GM19043 (cell line): Measurements from ENCODE around the gene KATNAL2.
"Not testable (repeated sequence)": the region's sequence is repeated elsewhere in the genome, so short reads cannot be mapped to it uniquely, and the experiment has no call there.

Experiments
- ATAC-seq: cut with Tn5 transposase; IDR thresholded peaks from one replicate; pipeline ENCODE4 v1.9.1; 2021; ENCODE audit warnings: low read depth; ENCODE audit not compliant: unreplicated experiment

The KATNAL2 gene

DNA sequence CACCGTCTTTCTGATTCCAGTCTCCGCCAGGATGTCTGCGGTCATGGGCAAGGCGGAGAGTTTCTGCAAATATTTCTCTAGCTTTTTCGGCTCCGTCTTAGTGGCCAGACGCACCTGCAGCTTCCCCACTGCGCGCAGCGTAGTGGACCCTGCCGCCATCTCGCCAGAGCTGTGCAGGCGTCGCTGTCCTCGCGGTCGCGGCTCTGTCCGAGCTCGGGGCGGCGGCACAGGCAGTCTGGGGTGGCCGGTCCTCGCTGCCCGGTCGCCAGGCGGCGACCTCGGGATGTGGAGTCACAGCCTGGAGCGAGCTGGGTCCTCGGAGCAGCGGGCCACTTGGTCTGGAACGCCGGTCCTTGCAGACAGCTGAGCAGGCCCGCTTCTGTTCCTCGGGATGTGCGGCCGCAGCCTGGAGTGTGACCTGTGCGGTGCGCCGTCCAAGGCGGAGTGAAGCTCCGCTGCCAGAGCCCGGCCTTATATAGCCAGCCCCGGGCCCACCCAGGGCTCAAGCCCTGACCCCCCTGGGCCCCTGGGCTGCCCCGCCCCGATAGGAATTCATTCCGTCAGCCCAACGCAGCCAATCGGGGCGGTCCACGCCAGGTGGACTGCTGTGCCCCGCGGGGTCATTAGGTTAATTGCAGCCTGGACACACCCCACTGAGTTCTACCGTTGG is 112.4 kb downstream of the KATNAL2 start:
- ATAC-seq: not testable (repeated sequence)

DNA sequence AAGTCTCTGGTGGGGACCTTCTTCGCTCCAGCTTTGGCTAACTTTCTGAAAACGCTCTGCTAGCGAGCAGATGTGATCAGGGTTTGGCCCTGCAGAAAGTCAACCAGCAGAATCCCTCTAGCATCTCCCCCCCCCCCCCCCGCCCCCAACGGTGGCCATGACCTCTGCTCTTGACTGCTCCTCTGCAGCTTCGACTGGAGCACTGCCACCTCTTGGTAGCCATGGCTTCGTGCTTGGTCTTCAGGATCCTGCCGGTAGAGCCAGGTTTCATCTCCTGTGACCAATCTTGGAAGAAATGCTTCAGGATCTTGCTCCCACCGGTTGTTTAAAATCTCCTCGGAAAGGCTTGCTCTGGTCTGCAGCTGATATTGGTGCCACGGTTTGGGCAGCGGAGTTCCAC is 113.5 kb downstream of the KATNAL2 start:
- not testable (repeated sequence) for ATAC-seq

DNA sequence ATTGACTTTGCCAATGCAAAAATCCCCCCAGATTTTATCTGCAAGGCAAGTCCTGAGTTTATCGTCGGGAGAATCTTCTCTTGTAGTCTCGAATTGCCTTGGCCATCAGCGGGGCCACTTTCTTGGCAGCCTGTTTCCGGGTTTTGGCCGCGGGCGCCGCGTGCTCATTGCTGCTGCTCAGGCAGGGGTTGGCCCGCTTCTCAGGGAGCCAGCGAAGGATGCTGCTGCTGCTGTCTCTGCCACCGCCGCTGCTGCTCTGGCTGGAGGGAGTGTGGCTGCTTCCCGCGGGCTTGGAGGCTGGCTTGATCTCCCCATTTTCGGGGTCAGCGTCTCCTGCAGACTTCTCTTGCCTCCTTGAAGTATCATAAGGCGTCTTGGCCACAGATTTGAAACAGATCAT is 115.5 kb downstream of the KATNAL2 start:
- ATAC-seq: no peak

DNA sequence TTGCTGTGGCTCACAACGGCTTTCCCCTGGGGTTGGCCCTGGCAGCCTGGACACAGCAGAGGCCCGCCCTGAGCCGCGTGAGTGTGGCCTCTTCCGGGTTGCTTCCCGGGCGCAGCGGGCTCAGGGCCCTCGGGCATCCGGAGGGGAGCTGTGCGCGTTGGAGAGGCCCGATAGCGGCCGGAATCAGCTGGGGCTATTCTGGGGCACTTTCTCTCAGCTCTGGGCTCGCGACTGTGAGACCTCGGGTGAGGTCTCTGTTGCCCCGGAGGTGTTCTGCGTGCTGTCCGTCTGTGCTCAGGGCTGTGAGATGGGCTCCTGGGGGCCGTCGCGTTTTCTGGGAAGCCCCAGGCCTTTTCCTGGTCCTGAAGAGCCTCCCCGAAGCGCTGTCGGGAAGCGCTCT is 117.2 kb downstream of the KATNAL2 start:
- ATAC-seq: not testable (repeated sequence)

DNA sequence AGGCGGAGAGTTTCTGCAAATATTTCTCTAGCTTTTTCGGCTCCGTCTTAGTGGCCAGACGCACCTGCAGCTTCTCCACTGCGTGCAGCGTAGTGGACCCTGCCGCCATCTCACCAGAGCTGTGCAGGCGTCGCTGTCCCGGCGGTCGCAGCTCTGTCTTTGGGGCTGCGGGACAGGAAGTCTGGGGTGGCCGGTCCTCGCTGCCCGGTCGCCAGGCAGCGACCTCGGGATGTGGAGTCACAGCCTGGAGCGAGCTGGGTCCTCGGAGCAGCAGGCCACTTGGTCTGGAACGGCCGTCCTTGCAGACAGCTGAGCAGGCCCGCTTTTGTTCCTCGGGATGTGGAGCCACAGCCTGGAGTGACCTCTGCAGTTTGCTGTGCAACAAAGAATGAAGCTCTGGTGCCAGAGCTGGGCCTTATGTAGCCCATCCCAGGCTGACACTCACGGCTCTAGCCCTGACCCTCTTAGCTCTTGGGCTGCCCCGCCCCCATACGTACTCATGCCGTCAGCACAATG is 117.8 kb downstream of the KATNAL2 start, which contains the start of gene ELOA2:
Gene ELOA2 (minus strand): TSS at position 466 of the 516 bp plus-strand sequence. CDS start 357 bp downstream, at position 109.
- no peak for ATAC-seq

DNA sequence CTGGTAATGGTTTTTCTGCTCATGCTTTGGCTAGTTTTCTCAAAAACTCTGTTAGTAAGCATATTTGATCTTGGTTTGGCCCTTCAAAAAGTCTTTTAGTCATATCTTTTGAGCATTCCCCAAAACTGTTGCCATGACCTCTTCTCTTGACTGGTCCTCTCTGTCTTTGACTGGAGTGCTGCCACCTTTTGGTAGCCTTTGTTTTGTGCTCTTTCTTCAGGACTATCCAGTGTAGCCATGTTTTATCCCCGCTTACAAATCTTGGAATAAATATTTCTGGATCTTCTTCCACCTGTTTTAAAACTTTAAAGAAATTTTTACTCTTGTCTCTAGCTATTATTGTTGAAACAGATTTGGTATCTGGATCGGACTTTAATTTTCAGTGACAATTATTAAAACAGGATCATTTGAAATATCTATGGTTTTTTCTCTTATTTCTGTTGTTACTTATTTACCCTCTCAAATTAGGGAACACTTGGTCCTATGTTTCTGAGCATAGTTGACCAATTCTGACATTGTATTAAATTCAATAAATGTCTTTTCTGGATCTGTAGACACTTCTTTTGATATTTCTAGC is 119.0 kb downstream of the KATNAL2 start:
- no peak for ATAC-seq

DNA sequence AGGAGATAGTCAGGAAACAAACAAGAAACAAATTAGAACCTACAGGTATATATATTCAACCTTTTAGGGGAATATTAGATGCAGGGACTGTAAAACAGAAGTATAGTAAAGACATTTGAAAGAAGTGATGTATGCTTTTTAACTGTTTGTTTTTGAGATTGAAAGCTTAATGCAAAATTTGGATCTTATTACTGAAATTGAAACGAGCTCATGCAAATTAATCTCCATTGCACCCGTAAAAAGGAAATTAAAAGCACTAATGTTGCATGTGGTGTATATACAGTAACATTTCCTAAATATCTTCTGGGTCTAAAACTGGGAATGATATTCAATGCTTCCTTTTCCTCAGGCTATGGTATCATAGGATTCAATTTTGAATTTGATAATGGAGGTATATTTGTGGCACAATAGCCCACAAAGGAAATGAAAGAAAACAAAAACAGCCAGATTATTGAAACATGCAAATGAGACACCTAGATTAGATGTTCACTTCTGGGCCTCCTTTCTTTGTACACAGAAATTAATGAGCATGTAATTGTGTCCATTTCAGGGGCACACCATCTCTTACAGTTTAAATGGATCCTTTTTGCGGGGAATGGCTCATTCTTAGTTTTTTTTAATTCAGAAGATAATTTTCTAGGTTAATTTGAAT is 119.7 kb downstream of the KATNAL2 start:
- no peak for ATAC-seq

DNA sequence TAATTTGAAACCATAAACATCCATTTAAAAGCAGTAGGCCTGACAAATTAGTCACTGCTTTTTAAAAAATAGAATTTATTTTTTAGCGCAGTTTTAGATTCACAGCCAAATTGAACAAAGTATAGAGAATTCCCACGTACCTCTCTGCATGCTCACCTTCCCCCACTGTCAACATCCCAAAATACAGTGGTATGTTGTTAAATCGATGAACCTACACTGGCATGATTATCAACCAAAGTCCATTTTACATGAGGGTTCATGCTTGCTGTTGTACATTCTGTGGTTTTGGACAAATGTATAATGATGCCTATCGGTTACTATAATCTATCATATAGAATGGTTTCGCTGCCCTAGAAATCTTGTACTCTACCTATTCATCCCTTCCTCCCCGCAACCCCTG is 123.6 kb downstream of the KATNAL2 start:
- no peak for ATAC-seq

DNA sequence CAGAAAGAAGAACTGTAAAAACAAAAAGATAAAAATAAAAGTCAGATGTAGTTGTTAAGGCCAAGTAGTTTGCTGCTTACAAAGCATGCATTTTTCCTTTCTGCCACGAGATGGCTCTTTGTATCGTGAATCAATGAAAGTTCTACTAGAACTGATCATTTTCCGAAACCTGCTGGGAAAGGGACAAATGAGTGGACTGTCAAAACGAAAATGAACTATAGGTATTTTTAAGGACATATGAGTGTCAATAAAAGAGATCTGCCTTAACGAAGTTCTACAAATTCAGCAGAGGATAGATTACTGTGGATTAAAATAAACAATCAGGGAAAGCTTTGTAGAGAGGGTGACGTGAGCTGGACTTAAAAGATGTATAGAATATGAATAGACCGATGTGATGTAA is 133.1 kb downstream of the KATNAL2 start:
- no peak for ATAC-seq

DNA sequence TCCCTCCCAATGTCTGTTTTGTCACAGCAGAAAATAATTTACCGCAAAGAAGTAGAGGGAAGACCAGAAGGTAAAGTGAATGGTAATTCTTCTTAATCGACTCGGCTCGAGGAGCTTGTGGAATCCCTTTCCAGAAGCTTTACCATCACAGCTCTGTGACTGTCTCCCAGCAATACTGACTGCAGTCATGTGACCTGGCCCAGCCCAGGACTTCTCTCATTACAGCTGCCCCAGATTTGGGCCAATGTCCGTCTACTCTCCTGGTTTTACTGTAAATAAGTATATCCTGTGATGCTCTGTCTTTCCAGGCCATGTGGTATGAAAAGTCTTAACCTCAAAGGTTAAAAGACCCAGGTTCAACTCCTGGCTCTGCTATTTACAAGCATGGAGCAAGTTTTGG is 137.0 kb downstream of the KATNAL2 start:
- ATAC-seq: no peak

DNA sequence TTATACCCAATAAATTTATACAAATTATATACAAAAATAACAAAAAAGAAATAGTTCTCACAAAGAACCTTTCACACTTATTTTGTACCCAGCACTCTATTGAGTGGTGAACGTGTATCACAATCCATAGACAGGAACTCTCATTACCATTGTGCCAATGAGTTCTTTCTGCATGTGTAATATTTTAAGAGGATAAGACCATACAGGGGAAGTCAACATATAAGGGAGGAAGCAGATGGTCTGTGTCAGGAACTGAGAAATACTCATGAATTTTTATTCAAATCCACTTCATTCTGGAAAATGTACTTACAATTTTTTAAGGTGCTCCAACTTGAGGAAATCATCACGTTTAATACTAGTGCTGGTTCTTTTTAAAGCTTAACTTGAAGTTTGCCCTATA is 145.1 kb downstream of the KATNAL2 start:
- ATAC-seq: no peak

DNA sequence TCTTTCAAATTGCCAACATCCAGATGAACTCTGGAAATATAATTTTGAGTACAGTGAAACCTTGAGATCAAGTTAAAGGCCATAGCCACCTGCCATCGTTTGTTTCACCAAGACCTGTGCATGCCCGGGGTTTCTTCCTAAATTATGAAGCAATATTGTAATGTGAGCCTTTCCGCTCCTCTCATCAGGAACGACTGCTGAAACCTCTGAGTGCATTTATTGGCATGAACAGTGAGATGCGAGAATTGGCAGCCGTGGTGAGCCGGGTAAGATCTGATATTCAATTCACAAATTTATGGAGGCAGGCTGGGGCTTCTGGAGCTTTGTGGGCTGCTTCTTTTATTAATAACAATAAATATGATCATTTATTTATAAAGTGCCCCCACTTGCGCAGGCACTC is 145.7 kb downstream of the KATNAL2 start:
- ATAC-seq: no peak

DNA sequence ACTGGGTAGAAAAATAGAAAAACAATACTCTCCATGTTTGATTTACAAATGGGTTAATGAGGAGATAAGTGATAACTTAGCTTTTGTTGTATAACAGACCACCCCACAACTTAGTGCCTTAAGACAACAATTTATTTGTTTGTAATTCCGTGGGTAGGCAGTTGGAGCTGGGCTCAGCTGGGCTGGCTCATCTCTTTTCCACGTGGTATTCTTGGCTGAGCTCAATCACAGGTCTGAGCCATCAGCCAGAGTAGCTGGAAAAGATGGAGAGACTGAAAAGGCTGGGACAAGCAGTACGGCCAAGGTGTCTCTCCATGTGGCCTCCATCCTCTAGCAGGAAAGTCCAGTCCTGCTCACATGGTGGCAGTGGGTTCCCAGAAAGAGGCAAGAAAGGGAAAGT is 150.2 kb downstream of the KATNAL2 start:
- no peak for ATAC-seq

DNA sequence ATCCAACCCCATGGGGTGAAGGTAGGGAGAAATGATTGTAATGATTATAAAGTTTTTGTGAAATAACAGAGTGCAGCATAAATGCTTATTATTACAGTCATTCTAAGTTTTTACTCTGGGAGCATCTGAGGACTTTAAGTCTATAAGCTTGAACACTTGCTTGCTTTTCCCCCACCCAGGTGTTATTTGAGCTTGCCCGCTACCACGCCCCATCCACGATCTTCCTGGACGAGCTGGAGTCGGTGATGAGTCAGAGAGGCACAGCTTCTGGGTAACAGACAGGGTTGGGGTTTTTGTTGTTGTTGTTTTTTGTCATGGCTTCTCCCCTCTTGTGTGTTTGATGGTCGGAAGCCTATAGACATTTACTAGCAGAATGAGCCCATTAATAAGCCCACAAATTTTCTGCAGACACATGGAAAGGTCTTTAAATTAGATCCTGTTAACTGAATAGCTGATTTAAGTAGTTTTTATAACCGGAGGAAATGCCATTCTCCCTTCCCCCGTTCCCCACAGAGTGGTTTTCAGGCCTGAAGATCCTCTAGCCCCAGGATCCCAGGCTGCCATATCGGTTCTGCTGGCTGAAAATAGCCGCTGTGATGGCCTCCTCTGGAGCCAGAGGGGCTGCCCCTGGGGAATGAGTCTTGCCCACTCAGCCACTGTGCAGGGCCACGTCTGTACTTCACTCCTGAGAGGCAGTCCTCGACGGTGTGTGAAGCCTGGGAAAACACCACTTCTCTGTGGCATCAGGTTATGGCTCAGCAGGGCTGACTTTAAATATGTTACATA is 157.9 kb downstream of the KATNAL2 start:
- no peak for ATAC-seq

DNA sequence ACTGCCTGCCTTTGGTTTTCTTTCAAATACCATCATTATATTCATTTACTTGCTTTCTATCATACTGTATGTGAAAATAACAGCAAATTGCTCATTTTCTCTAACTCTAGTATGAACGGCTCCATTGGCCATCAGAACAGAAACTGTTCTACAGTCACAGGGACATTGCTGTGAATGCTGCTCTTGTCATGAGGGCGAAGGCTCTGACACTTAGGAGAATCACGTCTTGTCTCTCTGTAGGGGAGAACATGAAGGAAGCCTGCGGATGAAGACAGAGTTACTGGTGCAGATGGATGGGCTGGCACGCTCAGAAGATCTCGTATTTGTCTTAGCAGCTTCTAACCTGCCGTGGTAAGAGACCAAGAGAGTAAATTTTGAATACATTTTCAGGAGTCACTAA is 159.7 kb downstream of the KATNAL2 start:
- ATAC-seq: no peak

DNA sequence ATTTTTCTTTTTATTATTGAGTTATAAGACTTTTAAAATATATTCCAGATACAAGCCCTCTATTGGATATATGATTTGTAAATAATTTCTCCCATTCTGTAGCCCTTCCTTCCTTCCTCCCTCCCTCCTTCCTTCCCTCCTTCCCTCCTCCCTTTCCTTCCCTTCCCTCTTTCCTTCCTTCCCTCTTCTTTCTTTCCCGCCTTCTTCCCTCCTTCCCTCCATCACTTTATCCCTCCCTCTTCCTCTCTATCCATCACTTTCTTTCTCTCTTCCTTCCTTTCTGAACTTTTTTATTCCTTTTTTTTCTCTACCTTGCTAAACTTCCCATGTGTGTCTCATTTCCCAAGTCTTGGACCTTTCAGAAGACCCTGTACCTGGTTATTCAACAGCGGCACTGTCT is 163.5 kb downstream of the KATNAL2 start:
- ATAC-seq: no peak

DNA sequence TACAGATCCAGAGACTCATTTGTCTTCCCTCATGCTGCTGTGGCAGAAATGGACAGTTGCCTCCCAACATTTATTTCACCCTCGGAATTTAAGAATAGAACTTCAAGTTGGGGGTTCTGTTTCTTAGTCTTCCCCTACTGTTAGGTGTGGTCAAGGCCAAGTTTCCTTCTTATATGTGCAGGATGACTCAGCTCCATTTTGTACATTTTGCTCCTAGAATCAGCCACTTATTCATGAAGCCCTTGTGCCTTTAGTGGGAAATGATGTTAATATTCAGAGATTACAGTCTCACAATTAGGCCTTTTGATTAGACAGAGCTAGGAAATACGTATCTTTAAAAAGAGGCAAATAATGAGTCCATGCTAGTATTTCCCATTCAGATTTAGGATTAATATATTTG is 164.2 kb downstream of the KATNAL2 start:
- ATAC-seq: no peak

DNA sequence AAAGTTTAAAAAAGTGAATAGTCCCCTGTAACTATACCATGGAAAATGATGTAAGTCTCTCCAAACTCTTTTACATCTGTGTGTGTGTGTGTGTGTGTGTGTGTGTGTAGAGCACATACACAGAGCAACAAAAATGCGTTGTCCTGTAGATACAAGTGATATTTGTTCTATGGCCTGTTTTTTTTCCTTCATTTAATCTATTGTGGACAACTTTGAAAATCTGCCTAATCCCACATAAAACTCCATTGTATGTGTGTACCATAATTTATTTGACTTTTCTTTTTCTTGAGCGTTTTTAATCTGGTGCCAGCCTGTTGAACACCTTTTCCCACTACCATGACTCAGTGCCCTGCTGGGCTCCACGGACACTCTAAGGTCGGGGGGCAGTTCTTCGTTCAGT is 170.3 kb downstream of the KATNAL2 start:
- ATAC-seq: no peak

DNA sequence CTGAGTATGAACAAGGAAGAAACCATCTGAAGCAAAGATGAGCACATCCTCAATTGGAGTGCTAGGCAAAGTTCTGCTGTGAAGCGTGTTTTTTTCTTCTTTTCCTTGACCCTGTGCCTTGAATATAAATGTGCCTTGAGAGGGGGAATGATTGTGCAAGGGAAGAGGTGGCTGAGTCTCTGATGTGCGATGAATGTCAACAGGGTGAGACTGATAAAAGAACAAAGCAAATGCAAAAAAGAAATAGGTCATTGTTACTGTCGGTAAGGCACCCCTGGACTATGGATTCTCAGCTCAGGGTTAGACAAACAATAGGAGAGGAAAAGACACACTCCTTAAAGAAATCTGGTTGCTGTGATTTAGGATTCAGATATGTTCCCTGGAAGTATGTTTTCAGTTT is 178.4 kb downstream of the KATNAL2 start:
- ATAC-seq: no peak

DNA sequence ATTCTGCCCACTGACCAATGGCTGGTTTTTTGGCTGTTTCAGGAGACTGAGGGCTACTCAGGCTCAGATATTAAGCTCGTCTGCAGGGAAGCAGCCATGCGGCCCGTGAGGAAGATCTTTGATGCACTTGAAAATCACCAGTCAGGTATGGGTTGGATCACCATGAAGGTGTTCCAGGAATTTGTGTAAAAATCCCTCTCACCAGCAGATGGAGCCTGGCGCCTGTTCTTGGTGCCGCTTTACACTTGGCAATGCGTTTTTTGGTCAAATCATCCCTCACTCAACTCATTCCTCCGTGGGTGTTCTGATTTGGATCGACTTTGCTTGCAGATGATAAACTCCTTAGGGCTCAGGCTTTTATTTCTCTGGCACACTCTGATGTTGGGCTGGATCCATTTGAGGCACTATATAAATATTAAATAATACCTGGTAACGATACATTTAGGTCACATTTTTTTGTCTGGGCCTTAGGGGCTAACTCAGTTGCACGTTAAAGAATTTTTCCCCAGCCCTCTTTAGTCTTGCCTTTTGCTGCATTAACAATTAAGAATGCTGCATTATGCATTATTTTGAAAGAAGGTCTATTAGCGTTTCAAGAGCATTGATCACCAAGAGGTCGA is 182.9 kb downstream of the KATNAL2 start:
- no peak for ATAC-seq

DNA sequence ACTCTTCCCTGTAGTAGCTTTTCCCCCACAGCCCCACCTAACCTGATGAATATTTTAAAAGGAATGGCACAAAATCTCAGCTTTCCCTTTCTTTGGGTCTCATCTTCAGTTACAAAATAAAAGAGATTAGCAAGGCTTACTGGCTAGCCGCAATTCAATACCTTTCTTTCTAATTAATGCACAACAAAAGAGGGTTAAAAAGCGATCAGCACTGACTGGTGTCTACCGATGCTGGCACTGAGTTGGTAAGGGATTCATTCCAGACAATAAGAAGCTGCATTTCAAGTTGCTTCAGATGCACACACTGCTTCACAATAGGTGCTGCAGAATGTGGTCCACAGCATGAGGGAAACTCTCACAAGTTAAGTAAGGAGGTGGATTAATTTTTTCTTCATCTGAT is 191.0 kb downstream of the KATNAL2 start:
- no peak for ATAC-seq
